Measurements from ENCODE around the gene USP22. TPM values are rescaled to one million over a fixed set of nuclear protein-coding genes. Genes with fewer than 3 reads are reported as not detected.

Gene USP22
- total and polyA plus RNA-seq, 3 donors from 2014 or later: 96.3 to 216 (median 161) TPM

DNA sequence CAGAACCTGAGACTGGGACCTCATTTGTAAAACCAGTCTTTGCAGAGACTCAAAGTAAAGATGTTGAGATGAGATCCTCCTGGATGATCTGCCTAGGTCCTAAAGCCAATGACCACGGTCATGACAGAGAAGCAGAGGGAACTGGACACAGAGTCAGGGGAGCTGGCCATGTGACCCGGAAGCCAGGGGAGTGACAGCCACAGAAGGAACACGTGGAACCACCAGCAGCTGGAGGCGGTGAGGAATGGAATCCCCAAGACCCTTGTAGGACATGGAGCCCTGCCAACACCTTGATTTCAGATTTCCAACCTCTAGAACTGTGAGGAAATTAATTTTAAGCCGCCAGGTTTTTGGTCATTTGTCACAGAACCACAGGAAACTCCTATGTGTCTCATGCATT, 37.0 kb downstream of the USP22 start:
- Histone ChIP-seq H3K36me3 (ENCODE audit: low read depth, missing control alignments) (no peaks in the 10 kb centered on the region), H3K27ac (peak overlapping the region in 1 of 2 donors; percentile 56), H3K9me3 (no peaks in the 10 kb centered on the region), H3K4me3 (no peak overlapping the region), H3K27me3 (no peaks in the 10 kb centered on the region), H3K4me1 (peaks cover 30% of the 10 kb centered on the region)
- DNase-seq: no peak
- TF ChIP-seq, protein P1, sequence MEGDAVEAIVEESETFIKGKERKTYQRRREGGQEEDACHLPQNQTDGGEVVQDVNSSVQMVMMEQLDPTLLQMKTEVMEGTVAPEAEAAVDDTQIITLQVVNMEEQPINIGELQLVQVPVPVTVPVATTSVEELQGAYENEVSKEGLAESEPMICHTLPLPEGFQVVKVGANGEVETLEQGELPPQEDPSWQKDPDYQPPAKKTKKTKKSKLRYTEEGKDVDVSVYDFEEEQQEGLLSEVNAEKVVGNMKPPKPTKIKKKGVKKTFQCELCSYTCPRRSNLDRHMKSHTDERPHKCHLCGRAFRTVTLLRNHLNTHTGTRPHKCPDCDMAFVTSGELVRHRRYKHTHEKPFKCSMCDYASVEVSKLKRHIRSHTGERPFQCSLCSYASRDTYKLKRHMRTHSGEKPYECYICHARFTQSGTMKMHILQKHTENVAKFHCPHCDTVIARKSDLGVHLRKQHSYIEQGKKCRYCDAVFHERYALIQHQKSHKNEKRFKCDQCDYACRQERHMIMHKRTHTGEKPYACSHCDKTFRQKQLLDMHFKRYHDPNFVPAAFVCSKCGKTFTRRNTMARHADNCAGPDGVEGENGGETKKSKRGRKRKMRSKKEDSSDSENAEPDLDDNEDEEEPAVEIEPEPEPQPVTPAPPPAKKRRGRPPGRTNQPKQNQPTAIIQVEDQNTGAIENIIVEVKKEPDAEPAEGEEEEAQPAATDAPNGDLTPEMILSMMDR (IDR thresholded peaks at IDR 0.05): no peak
- no peak for TF ChIP-seq POLR2A (IDR thresholded peaks at IDR 0.05)
- intact Hi-C loops (cut with DNase I; ENCODE audit: low total_unique reads): no loop called here
- WGBS, 2 donors: 48 to 56% methylated on average over 5 of the region's 5 CpGs

DNA sequence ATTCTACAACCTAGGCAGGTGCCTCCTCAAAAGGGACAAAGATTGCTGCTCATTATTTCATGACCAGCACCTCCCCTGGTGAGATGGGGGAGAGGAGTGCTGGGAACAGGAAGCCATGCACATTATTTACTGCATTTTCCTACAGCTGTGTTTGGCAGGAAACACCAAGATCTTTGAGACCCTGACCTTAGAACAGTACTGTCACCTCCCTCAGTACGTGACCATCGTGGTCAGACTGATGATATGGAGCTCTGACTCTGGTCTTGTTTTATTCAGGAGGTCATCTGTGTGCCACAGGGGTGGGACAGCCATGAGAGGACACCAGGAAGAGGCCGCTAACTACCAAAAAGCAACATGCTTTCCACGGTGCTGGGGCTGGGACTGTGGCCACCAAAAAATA, 37.4 kb downstream of the USP22 start:
- no peak overlapping the region for H3K4me3 ChIP-seq
- intact Hi-C loops (cut with DNase I; ENCODE audit: low total_unique reads): no loop called here
- no peaks in the 10 kb centered on the region for H3K9me3 ChIP-seq
- H3K27ac ChIP-seq: peak overlapping the region in 1 of 2 donors; percentile 56
- peaks cover 30% of the 10 kb centered on the region for H3K4me1 ChIP-seq
- no peaks in the 10 kb centered on the region for H3K27me3 ChIP-seq
- DNase-seq: no peak
- WGBS, 2 donors: 21 to 63% methylated on average over 2 to 4 of the region's 4 CpGs
- no peaks in the 10 kb centered on the region for H3K36me3 ChIP-seq (ENCODE audit: low read depth, missing control alignments)
- TF ChIP-seq POLR2A (IDR thresholded peaks at IDR 0.05): no peak
- TF ChIP-seq, protein P1 (IDR thresholded peaks at IDR 0.05): no peak

DNA sequence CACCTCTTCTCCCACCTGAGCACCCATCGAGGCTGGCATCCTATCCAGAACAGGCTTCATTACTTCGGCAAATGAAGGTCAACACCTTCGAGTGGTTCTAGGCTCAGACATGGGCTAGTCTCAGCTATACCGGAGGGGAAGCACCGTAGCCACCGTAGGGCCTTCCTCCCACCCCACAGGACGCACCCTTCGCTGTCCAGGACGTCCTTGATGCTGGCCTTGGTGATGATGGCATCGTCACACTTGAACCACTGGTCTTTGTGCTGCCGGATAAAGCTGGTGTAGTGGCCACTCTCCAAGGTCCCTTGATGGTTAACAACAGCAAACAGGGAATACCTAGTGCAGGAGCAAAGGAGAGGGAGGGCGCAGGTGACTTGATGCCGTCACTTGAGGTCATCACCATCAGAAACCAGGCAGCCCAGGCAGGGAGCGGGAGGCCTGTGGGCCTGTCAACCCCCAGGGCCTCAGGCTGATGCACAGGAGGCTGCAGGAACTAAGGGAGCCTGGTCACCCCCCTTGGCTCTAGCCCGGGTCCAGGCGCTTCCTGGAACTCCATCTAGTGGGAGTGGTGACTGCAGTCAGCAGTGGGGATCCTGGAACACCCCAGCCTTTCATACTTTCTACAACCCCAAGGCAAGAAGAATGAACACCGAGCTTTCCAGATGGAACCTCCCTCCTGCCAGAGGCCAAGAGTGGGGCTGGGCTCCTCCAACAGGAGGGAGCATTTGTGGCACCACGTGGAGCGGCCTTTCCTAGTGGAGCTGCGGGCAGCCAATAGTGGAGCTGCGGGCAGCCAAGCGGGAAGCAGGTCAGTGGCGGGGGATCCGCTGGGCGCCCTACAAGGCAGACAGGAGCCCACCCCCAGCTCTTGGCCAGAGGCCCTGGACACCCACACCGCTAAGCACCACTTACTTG, 38.5 kb downstream of the USP22 start:
- H3K27me3 ChIP-seq: no peaks in the 10 kb centered on the region
- H3K36me3 ChIP-seq (ENCODE audit: low read depth, missing control alignments): no peaks in the 10 kb centered on the region
- H3K9me3 ChIP-seq: no peaks in the 10 kb centered on the region
- H3K27ac ChIP-seq: peak overlapping the region; percentile 27 to 56
- 50 to 76% methylated on average over 22 to 26 of the region's 26 CpGs for WGBS, 2 donors
- no peak overlapping the region for H3K4me3 ChIP-seq
- H3K4me1 ChIP-seq: peaks cover 33% of the 10 kb centered on the region
- DNase-seq: no peak
- intact Hi-C loops (cut with DNase I; ENCODE audit: low total_unique reads): no loop called here
- TF ChIP-seq, protein P1 (IDR thresholded peaks at IDR 0.05): no peak
- TF ChIP-seq POLR2A (IDR thresholded peaks at IDR 0.05): no peak

DNA sequence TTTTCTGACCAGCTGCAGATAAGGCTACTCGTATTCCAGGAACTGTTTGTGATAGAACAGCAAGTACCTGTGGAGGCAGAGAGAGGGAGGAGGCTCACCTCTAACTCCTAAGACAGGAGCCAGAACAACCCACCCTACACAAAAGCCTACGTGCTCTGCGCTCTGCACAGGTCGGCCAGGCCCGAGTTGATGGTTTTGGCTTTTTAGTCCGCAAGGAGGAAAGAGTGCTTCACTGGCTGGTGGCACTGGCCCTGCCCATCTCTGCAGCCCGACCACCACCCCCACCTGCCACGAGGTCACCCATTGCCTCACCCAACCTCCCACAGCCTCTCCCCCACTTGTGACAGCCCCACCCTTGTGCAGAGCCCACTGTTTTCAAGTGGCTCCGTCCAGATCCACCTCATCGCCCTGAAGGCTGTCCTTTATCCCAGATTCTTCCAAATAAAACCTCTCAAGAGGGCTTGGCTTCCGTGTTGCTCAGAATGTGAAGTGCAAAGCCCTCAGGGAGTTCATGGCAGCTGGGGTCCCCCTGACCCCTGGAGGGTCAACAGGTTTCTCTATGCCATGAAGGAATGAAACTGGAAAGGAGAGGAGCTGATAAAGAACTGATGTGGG, 39.7 kb downstream of the USP22 start:
- Histone ChIP-seq H3K4me1 (peaks cover 43% of the 10 kb centered on the region), H3K27me3 (no peaks in the 10 kb centered on the region), H3K4me3 (no peak overlapping the region), H3K36me3 (ENCODE audit: low read depth, missing control alignments) (no peaks in the 10 kb centered on the region), H3K27ac (no peak overlapping the region), H3K9me3 (no peaks in the 10 kb centered on the region)
- TF ChIP-seq POLR2A (IDR thresholded peaks at IDR 0.05): no peak
- TF ChIP-seq, protein P1 (IDR thresholded peaks at IDR 0.05): no peak
- WGBS, 2 donors: 50 to 67% methylated on average over 7 to 11 of the region's 11 CpGs
- intact Hi-C loops (cut with DNase I; ENCODE audit: low total_unique reads): no loop called here
- no peak for DNase-seq

Measured in testis (tissue), 3 donors.